ENCODE data around the gene HCK. TPM values are rescaled to one million over a fixed set of nuclear protein-coding genes. Genes with fewer than 3 reads are reported as not detected.

Gene HCK
- total RNA-seq, 1 experiment from 2014 or later = not detected

DNA sequence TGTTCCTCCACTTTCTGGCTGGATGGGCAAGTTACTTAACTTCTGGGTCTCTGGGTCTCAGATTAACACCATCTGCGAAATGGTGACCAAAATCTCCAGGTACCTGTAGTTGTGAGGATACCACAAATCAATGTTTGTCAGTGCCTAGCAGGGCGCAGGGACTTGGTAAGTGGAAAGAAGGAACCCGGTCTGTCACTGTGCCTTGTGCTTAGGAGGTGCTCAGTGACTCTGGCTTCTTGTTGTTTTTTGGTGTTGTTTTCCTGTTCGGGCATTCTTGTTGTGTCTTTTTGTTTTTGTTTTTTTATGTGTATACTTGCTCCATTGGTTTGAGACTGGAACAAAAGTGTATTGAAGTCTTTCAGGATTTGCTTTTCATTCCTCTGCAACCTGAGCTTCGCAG lies 75.3 kb downstream of the HCK start:
- no peak for DNase-seq (ENCODE audit: low read depth)

DNA sequence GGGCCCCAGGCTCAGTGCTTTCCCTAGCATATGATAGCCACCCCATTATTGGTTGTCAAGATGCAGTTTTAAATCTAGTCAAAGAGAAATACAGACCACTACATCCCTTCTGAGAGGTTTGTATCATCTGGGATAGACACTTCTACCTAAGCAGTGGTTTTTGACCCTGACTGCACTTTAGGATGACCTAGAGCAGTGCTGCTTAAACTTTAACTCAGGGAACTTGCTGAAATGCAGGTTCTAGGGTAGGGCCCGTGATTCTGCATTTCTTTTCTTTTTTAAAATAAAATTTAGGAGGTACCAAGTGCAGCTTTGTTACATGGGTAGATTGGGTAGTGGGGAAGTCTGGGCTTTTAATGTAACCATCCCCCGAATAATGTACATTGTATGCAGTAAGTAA lies 76.1 kb downstream of the HCK start:
- no peak for DNase-seq (ENCODE audit: low read depth)

DNA sequence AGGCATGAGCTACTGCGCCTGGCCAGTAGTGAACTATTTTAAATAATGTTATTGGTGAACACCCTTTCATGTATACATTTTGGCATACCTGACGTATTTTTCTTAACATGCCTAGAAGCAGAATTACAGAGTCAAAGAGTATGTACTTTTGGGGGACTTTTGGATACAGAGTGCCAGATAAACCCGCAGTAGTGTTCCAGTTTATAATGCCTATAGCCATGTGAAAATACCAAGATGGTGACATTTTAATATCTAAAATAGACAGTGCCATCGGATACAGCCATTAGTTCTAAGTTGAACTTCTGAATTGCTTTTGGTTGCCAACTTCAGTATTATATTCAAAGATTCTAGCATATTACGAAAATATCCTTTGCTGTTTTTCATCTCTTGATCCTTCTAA lies 77.8 kb downstream of the HCK start:
- no peak for DNase-seq (ENCODE audit: low read depth)

DNA sequence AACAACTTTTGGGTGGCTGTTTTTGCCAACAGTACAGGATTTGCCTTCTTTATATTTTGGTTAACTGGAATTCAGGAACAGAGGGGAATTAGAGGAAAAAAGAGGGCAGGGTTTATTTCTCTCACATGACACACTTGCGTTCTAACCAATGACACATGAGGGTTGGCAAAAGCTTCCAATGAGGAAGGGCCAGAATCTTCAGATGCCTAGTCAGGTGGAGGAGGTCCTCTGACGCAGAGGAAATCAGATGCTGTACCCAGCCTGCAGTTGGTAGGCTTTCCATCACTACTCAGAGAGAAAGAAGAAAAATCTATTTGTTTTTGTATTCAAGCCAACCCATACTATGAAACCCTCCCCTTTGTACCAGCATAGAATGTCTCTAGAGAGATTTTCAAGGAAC lies 78.3 kb downstream of the HCK start:
- DNase-seq (ENCODE audit: low read depth) = no peak

DNA sequence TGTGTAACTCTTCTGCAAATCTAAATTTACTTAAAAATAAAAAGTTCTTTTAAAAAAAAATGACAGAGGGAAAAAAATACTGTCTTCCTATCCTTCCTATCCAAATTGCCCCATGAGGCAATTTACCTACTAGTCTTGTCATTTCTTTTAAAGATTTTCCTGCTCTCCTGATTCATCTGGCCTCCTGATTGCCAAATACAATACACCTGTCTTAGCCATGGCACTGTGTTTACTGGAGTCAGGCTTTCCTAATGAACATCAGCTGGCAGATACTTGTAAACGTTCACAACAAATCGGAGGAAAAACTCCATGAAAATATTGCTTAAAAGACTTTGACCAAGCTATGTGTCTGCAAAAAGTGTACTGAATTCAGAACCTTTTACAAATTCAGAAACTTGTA lies 78.9 kb downstream of the HCK start:
- DNase-seq (ENCODE audit: low read depth) = no peak

DNA sequence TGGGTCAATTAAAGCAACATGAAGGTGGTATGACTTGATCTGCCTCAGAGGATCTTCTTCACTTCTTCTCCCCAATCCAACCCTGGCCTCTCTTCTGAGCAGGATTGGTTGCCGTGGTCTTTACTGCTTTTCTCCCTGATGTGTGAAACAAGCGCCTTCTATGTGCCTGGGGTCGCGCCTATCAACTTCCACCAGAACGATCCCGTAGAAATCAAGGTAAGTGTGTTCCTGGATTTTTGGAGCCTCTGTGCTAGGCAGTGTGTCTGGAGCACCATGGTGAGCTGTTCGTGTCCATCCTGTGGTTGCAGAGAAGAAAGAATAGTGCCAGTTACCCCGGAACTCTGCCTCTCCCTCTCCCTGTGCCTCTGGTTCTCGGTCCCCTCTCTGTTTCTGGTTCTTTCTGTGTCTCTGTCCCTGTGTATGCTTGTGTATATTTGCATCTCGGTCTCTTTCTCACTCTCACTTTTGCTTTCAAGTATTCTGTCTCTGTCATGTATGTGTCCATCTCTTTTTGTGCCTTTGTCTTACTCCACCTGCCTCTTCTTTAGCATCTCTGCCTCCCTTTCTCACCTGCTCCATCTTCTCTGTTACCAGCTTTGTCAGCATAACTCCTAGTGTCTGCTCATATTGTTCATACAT lies 81.0 kb downstream of the HCK start:
- DNase-seq (ENCODE audit: low read depth) = no peak

DNA sequence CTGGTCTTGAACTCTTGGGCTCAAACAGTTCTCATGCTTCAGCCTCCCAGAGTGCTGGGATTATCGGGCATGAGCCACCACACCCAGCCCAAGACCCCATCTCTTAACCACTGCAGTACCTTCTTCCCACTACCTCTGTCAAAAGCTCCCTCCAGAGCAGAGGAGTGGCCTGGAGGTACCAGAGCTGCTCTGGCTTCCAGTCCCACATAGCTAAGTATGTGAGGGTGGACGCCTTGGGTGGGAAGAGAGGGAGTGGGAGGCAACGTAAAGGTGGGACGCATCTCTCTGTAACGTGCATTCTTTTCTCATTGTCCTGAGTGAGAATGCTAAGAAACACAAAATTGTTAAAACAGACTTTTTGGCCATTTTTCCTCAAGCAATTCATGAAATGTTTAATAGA lies 82.0 kb downstream of the HCK start:
- no peak for DNase-seq (ENCODE audit: low read depth)

DNA sequence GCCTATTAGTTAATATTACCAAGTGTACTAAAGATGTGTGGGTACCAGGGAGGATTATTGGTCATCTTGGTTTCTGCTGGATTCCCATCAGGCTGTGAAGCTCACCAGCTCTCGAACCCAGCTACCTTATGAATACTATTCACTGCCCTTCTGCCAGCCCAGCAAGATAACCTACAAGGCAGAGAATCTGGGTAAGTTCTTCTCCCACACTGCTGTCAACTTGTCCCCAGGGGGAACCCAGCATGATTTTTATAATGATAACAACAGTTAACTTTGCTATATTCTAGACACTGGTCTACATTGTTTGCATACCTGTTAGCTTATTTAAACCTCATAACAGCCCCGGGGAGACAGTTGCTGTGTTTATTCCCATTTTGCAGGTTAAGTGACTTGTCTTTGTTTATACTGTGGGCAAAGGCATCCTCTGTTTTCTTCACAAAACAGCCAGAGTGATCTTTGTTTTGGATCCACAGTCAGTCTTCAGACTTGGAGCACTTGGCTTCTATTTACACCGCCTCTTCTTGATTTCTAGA lies 84.0 kb downstream of the HCK start:
- no peak for DNase-seq (ENCODE audit: low read depth)

DNA sequence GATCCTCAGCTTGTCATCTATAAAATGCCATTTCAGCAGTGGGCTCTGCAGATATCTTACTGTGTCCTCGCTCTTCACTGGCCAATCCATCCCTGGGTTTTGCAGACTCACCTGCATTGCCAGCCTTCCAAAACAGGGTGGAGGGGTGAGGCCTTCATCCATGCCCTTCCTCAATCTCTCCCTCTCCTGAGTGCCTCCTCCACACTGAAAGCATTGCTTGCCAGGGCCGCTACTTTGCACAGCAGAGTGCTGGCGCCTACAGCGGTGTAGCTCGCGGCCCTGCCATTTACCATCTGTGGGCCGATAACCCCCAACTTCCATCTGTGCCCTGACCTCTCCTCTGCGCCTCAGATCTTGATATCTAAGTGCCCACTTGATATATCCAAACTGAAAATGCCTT lies 86.9 kb downstream of the HCK start:
- DNase-seq (ENCODE audit: low read depth) = no peak

DNA sequence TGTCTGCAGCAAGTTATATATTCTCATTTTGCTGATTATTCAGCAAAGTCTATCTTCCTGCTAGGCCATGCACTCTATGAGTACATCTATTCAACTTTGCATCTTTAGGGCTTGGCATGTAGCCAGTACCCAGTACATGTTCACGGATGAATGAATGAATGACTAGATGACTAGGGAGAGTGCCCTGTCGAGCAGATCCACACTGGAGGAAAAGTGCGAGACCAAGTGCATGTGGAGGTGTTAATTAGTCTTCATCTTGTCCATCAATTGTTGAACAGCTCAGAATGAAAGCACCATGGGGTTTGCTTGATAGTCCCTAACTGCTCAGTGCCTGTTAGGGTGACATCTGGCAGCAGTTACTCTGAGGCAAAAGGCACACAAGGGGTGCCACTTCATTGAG lies 87.9 kb downstream of the HCK start:
- no peak for DNase-seq (ENCODE audit: low read depth)

DNA sequence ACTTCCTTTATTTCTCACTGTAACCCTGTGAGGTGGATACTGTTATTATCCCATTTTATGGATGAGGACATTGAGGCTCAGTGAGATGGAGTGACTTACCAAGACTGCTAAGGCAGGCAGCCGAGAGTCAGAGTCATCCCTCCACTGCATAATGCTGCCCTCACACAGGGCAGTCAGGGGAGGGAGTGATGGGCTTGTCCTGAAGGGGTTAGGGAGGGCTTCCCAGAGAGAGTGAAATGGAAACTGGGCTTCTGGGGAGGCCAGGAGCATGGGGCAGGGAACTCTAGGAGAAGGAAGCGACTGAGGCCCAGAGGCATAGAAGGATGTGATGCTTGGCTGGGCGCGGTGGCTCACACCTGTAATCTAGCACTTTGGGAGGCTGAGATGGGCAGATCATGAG lies 88.6 kb downstream of the HCK start:
- no peak for DNase-seq (ENCODE audit: low read depth)

DNA sequence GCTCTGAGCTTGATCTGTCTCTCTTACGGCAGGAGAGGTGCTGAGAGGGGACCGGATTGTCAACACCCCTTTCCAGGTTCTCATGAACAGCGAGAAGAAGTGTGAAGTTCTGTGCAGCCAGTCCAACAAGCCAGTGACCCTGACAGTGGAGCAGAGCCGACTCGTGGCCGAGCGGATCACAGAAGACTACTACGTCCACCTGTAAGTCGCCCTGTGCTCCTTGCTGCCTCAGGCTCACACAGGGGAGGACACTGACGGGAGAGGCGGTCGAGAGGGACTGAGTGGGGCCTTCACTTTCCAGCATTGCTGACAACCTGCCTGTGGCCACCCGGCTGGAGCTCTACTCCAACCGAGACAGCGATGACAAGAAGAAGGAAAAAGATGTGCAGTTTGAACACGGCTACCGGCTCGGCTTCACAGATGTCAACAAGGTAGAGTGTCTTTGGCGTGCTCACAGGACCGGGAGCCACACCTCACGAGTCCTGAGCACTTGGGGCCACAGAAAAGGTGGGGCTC lies 89.5 kb downstream of the HCK start:
- DNase-seq (ENCODE audit: low read depth) = no peak

DNA sequence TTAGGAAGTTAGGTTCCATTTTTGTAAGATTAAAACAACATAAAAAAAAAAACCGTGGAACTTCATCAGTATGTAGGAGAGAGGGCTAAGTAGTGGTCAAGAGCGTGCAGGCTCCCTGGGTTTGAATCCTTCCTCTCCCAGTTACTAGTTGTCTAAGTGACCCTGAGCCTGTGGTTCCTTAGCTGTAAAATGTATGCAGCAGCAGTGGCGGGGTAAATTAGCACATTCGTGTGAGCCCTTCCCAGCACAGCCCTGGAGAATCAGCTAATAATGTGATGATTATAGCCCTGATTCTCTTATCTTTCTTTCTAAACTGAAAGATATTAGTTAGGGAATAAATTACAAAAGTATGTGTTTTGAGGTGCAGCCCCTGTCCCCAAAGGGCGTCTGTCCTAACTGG lies 90.0 kb downstream of the HCK start:
- no peak for DNase-seq (ENCODE audit: low read depth)

DNA sequence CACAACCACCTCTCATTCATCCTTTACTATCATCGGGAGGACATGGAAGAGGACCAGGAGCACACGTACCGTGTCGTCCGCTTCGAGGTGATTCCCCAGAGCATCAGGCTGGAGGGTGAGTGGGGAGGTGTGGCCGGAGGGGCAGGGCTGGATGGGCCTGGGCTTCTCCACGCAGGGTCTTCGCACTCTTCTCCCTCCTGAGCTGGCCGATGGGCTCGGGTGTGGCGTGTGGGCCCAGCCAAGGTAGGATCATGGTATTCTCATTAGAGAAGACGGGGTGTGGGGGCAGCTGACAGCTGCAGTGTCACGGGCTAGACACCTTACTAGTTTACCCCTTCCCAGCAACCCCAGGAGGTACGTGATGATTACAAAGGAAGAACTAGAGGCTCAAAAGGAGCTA lies 90.9 kb downstream of the HCK start:
- DNase-seq (ENCODE audit: low read depth) = no peak

DNA sequence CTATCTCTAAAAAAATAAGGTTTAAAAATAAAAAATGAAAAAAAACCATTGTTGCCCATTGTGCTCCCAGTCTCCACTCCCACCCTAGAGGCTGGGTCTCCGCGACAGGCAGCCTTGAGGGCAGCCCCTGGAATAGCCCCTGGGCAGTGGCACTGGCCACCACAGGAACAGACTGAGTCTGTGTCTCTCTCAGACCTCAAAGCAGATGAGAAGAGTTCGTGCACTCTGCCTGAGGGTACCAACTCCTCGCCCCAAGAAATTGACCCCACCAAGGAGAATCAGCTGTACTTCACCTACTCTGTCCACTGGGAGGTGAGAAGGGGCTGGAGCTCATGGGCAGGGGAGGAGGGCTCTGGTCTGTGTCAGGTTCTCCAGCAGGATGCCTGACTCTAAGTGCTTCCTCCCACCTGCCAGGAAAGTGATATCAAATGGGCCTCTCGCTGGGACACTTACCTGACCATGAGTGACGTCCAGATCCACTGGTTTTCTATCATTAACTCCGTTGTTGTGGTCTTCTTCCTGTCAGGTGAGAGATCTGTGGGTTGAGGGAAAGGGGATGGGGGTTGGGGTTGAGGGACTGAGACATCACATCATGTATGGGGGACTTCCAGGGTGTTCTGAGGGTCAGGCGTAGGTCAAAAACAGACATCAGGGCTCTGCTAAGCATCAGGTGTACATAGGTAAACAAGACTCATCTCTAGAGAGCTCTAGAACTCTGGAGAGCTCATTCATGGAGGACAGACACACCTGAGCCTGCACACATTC lies 93.0 kb downstream of the HCK start:
- DNase-seq (ENCODE audit: low read depth) = no peak

DNA sequence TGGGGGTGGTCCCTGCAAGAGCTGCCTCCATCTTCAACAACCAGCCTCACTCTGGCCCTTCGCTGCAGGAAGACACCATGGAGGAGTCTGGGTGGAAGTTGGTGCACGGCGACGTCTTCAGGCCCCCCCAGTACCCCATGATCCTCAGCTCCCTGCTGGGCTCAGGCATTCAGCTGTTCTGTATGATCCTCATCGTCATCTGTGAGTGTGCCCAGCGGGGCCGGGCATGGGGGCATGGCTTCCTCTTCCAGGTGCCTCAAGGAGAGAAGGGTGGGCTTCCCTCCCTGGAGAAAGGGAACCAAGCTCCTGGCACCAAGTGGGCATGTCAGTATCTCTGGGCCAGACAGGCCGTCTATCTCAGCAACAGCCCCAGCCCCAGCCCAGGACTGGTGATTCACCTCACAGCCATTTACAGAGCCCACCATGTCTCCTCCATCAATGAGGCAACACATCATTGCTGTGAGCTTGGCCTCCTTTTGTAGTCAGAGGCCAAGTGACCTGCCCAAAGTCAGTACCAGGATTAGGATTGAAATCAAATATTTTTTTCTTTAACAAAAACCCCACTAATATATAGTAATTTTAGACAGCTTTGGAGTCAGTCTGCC lies 97.6 kb downstream of the HCK start:
- DNase-seq (ENCODE audit: low read depth) = no peak

DNA sequence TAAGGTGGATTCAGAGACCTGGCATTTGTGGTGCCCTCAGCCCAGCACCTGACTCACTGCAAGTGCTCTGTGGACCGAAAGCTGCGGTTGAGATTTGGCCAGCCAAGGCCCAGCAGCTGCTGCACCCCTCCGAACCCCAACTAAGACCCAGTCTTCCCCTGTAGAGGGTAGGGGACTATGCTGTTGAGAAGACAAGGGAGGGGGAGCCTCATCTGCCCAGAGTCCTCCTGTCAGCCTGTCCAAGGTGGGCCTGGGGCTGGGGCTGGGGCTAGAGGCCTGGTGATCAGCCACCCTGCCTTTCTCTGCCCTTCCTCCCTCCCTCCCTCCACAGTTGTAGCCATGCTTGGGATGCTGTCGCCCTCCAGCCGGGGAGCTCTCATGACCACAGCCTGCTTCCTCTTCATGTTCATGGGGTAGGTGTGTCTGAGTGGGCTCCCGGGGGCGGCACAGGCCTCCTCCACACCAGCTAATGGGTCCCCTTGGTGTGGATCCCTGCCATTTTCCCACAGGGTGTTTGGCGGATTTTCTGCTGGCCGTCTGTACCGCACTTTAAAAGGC lies 98.3 kb downstream of the HCK start:
- no peak for DNase-seq (ENCODE audit: low read depth)

Other genes starting within 250 kb of the HCK start
- 0.29 and 0.71 TPM in 2 replicates for gene MYLK2, start 232.9 kb upstream of the HCK start, total RNA-seq (2014; rRNA removed)
- gene FOXS1, start 206.6 kb upstream of the HCK start, total RNA-seq (2014; rRNA removed) = not detected in 2 replicates
- 0.11 TPM in 1 of 2 replicates, not detected in the other for gene DUSP15, start 181.7 kb upstream of the HCK start, total RNA-seq (2014; rRNA removed)
- not detected in 2 replicates for gene TTLL9, start 181.6 kb upstream of the HCK start, total RNA-seq (2014; rRNA removed)
- 8.0 TPM in 2 replicates for gene PDRG1, start 100.2 kb upstream of the HCK start, total RNA-seq (2014; rRNA removed)
- under 0.01 TPM in 1 of 2 replicates, not detected in the other for gene XKR7, start 84.1 kb upstream of the HCK start, total RNA-seq (2014; rRNA removed)
- gene CCM2L, start 41.8 kb upstream of the HCK start, total RNA-seq (2014; rRNA removed) = not detected in 2 replicates
- gene TM9SF4, start 57.5 kb downstream of the HCK start, total RNA-seq (2014; rRNA removed) = 32.6 and 36.8 TPM in 2 replicates
- 3.3 and 4.6 TPM in 2 replicates for gene PLAGL2, start 155.5 kb downstream of the HCK start, total RNA-seq (2014; rRNA removed)
- gene POFUT1, start 155.6 kb downstream of the HCK start, total RNA-seq (2014; rRNA removed) = 59.4 and 64.4 TPM in 2 replicates
- 18.0 and 18.8 TPM in 2 replicates for gene KIF3B, start 225.4 kb downstream of the HCK start, total RNA-seq (2014; rRNA removed)